ENCODE data around the gene FZD10.

Gene FZD10

GRCh38 chr12:130212384-130212989 is 50.2 kb downstream of the FZD10 start:
- DNase-seq (ENCODE audit: low spot score) = no peak

- DNase-seq (ENCODE audit: low spot score) = no peak
Measured at GRCh38 chr12:130213249-130213648, 51.0 kb downstream of the FZD10 start.

- DNase-seq (ENCODE audit: low spot score) = peak; percentile 7
Measured at GRCh38 chr12:130214686-130215395, 52.6 kb downstream of the FZD10 start.

Data from globus pallidus (tissue), 1 donor.